Endothelial cell of umbilical vein (primary cell): ENCODE data around the gene ENTPD3. TPM values are rescaled to one million over a fixed set of nuclear protein-coding genes. Genes with fewer than 3 reads are reported as not detected.

Experiments used
- BruUV-seq: library from RNA; stranded (reverse); fragments of 400-500 nt; replicated peaks from 2 replicates; lab custom pipeline; 2021; lab: Mats Ljungman, UMichigan
- CTCF ChIA-PET: fragments of 300-600, 350-600 bp; sonication (Branson Sonifier 250); formaldehyde crosslinking; loops from one replicate; lab custom pipeline; 2021; ENCODE audit warnings: antibody characterized with exemption, inconsistent platforms; lab: Charles Lee
- POLR2A ChIA-PET: fragments of 300-600, 350-600 bp; sonication (Branson Sonifier 250); formaldehyde crosslinking; loops from one replicate; lab custom pipeline; 2021; ENCODE audit warnings: antibody characterized with exemption, inconsistent platforms; lab: Charles Lee
- DNase-seq: peaks from one replicate; pipeline ENCODE4 v3.0.0-alpha.2; 2011; ENCODE audit warnings: low read depth, low spot score
- FAIRE-seq: peaks from 2 replicates; lab custom pipeline; 2011; peaks lifted over from hg19 to GRCh38; lab: Jason Lieb, UNC
- H2AFZ ChIP-seq: 2 replicates; pipeline ENCODE4 v1.6.0; 2012; ENCODE audit warnings: low read depth, low read length, control low read depth, inconsistent platforms
- H3K27ac ChIP-seq: 2 replicates; pipeline ENCODE4 v1.5.1; 2011; ENCODE audit warnings: low read depth, mild to moderate bottlenecking, control low read depth, low read length, moderate library complexity; ENCODE audit not compliant: insufficient read depth
- H3K27me3 ChIP-seq, 2 experiments: 2 replicates each; pipeline versions ENCODE4 v1.6.0 to v1.6.1; 2011; ENCODE audit warnings: low read length in 2 of 2, mixed read lengths in 1 of 2; ENCODE audit not compliant: control insufficient read depth in 2 of 2, insufficient read depth in 2 of 2
- H3K36me3 ChIP-seq, 2 experiments: 2 replicates in 1 of 2; 3 replicates in 1 of 2; pipeline ENCODE4 v1.5.1; 2011; ENCODE audit warnings: low read length in 2 of 2, mild to moderate bottlenecking in 1 of 2, moderate library complexity in 1 of 2; ENCODE audit not compliant: control insufficient read depth in 2 of 2, insufficient read depth in 2 of 2; ENCODE audit errors: extremely low read depth in 1 of 2
- H3K4me1 ChIP-seq: 3 replicates; pipeline ENCODE4 v1.5.1; 2011; ENCODE audit warnings: mild to moderate bottlenecking, low read length; ENCODE audit not compliant: control insufficient read depth, insufficient read depth; ENCODE audit errors: extremely low read depth
- H3K4me2 ChIP-seq: 2 replicates; pipeline ENCODE4 v1.6.1; 2011; ENCODE audit warnings: low read length, control low read depth, mixed read lengths; ENCODE audit not compliant: insufficient read depth
- H3K4me3 ChIP-seq, 3 experiments: fragments of 200-600 bp in 1 of 3; sonication (generic), shearing (Covaris generic) in 1 of 3; replicated peaks in 1 of 3; 2 replicates each; pipeline ENCODE4 v1.5.1; 2011 to 2016; ENCODE audit warnings: control low read depth in 3 of 3, low read length in 3 of 3, mild to moderate bottlenecking in 2 of 3, inconsistent platforms in 1 of 3, low read depth in 1 of 3, moderate library complexity in 1 of 3; ENCODE audit not compliant: insufficient read depth in 1 of 3
- H3K79me2 ChIP-seq: 2 replicates; pipeline ENCODE4 v1.6.0; 2012; ENCODE audit warnings: low read length, inconsistent platforms; ENCODE audit not compliant: control insufficient read depth, insufficient read depth
- H3K9ac ChIP-seq: replicated peaks from 2 replicates; pipeline ENCODE3; 2011; ENCODE audit warnings: low read length, control low read depth; ENCODE audit not compliant: insufficient read depth; ENCODE audit errors: extremely low read depth
- H3K9me1 ChIP-seq: replicated peaks from 3 replicates; pipeline ENCODE4 v1.6.0; 2011; ENCODE audit warnings: mild to moderate bottlenecking, low read length; ENCODE audit not compliant: control insufficient read depth, insufficient read depth; ENCODE audit errors: extremely low read depth
- H3K9me3 ChIP-seq: replicated peaks from 2 replicates; pipeline ENCODE4 v1.5.1; 2012; ENCODE audit warnings: low read length, inconsistent platforms; ENCODE audit not compliant: control insufficient read depth, insufficient read depth
- H4K20me1 ChIP-seq: replicated peaks from 2 replicates; pipeline ENCODE3; 2011; ENCODE audit warnings: mild to moderate bottlenecking, low read length; ENCODE audit not compliant: control insufficient read depth, insufficient read depth; ENCODE audit errors: extremely low read depth
- EZH2 ChIP-seq: IDR thresholded peaks from 2 replicates; pipeline ENCODE4 v1.6.1; 2012; ENCODE audit warnings: borderline replicate concordance, low read depth, mild to moderate bottlenecking, moderate library complexity, low read length, inconsistent platforms; ENCODE audit not compliant: severe bottlenecking
- FOS ChIP-seq: IDR thresholded peaks from 2 replicates; pipeline ENCODE4 v1.6.1; 2011; ENCODE audit warnings: mild to moderate bottlenecking, low read length, moderate library complexity, borderline replicate concordance; ENCODE audit not compliant: insufficient read depth
- GATA2 ChIP-seq: IDR thresholded peaks from 2 replicates; pipeline ENCODE4 v1.7.0; 2011; ENCODE audit warnings: low read depth, mild to moderate bottlenecking, moderate library complexity, mixed read lengths, low read length; ENCODE audit not compliant: insufficient read length, insufficient read depth
- JUN ChIP-seq: IDR thresholded peaks from 2 replicates; pipeline ENCODE4 v1.6.1; 2011; ENCODE audit warnings: borderline replicate concordance, low read depth; ENCODE audit not compliant: insufficient read length, insufficient read depth
- MYC ChIP-seq: IDR thresholded peaks from one replicate; pipeline ENCODE4 v1.6.1; 2011; ENCODE audit warnings: mild to moderate bottlenecking, low read depth, low read length
- POLR2A ChIP-seq: IDR thresholded peaks from 2 replicates; pipeline ENCODE4 v1.6.1; 2012; ENCODE audit warnings: low read depth, mild to moderate bottlenecking, control low read depth, low read length
- POLR2AphosphoS5 ChIP-seq: IDR thresholded peaks from 2 replicates; pipeline ENCODE4 v1.6.1; 2012; ENCODE audit warnings: low read depth, mild to moderate bottlenecking, control low read depth, low read length, moderate library complexity; ENCODE audit not compliant: insufficient read depth
- dilution Hi-C: fragments of 300-500 bp; cut with MboI; formaldehyde crosslinking; loops from one replicate; pipeline ENCODE4 v1.15.0; 2019; ENCODE audit warnings: low sequenced_read_pairs; ENCODE audit not compliant: extremely low pct_ligation_motif_present
- intact Hi-C: fragments of 100-400 bp; cut with micrococcal nuclease; formaldehyde crosslinking; loops from one replicate; pipeline ENCODE4 v1.10.0; 2022
- polyA plus RNA-seq, 4 experiments: library from polyadenylated mRNA; depleted of rRNA in 3 of 4; stranded (reverse) in 3 of 4; unstranded in 1 of 4; fragments of >200 nt; gene quantifications; 2 replicates each; pipeline versions ENCODE4 v1.2.1 to v1.2.3, GENCODE V29; 2011 to 2012; ENCODE audit warnings: missing spikeins in 1 of 4
- total RNA-seq: library from RNA; stranded (reverse); gene quantifications from 2 replicates; pipeline ENCODE4 v1.2.3, GENCODE V29; 2021
- TF ChIP-seq, protein P1 (sequence below), 2 donors: IDR thresholded peaks; 1 replicate in 1 of 2; 2 replicates in 1 of 2; pipeline ENCODE4 v1.5.1; 2011; ENCODE audit warnings: low read length in 2 of 2, mild to moderate bottlenecking in 2 of 2, moderate library complexity in 2 of 2, control low read depth in 1 of 2, inconsistent platforms in 1 of 2, low read depth in 1 of 2; ENCODE audit not compliant: insufficient read depth in 1 of 2; ENCODE audit errors: extremely low read depth in 1 of 2
- TF ChIP-seq, protein P2 (sequence below): IDR thresholded peaks from 2 replicates; pipeline ENCODE4 v1.6.1; 2011; ENCODE audit not compliant: insufficient read depth, insufficient read length

ENTPD3 gene
- total and polyA plus RNA-seq, 2 donors (not counting 3 experiments of a cell fraction or from before 2014, with no cell fraction given), result not detected

DNA sequence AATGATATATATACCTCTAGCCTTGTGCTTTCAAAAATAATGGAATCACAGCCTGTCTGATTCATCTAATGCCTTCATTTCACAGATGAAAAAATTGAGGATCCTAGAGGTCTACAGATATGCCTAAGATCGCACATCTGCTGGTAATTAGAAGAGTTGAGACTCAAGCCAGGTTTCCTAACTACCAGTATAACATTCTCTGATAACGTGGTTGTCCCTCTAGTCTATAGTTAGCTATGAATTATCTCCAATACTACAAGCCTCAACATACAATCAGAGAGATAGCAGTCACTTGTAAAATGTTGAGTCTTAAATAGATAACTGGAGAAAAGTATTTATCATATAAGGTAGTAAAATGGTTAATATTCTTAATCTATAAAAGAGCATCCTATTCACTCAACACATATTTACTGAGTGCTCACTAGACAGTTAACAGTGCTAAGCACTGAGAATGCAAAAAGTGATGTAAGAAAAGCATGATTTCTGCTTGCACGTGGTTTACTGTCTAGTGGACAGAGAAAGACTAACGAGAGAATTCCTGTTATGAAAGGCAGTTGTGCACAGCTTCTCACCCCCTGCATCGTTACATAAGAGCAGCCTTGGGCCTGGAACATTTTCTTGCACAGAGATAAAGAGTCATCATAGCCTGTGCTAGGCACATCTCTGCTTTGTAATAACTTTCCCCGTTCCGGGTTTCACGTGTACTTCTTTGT is 4.9 kb upstream of the ENTPD3 start:
- H3K27ac ChIP-seq, result no peak overlapping the region
- H2AFZ ChIP-seq, result no peak overlapping the region
- POLR2A ChIA-PET, result no interaction called here
- H3K27me3 ChIP-seq, result peaks cover under 1% of the 10 kb centered on the region in 2 experiments
- CTCF ChIA-PET, result no interaction called here
- H3K79me2 ChIP-seq, result no peaks in the 10 kb centered on the region
- H3K36me3 ChIP-seq, result no peaks in the 10 kb centered on the region
- intact Hi-C loops (no loop called here), dilution Hi-C loops (no loop called here)
- DNase-seq (no peak), FAIRE-seq (no peak)
- TF ChIP-seq POLR2AphosphoS5, result no peak
- TF ChIP-seq EZH2, result no peak
- TF ChIP-seq, protein P1, sequence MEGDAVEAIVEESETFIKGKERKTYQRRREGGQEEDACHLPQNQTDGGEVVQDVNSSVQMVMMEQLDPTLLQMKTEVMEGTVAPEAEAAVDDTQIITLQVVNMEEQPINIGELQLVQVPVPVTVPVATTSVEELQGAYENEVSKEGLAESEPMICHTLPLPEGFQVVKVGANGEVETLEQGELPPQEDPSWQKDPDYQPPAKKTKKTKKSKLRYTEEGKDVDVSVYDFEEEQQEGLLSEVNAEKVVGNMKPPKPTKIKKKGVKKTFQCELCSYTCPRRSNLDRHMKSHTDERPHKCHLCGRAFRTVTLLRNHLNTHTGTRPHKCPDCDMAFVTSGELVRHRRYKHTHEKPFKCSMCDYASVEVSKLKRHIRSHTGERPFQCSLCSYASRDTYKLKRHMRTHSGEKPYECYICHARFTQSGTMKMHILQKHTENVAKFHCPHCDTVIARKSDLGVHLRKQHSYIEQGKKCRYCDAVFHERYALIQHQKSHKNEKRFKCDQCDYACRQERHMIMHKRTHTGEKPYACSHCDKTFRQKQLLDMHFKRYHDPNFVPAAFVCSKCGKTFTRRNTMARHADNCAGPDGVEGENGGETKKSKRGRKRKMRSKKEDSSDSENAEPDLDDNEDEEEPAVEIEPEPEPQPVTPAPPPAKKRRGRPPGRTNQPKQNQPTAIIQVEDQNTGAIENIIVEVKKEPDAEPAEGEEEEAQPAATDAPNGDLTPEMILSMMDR (IDR thresholded peaks at IDR 0.05; ENCODE audit: extremely low read depth in 1 of 2, insufficient read depth in 1 of 2, low read depth in 1 of 2, low read length in 2 of 2), result no peak
- TF ChIP-seq POLR2A, result no peak
- TF ChIP-seq JUN, result no peak
- TF ChIP-seq MYC, result no peak
- no peak for TF ChIP-seq GATA2
- TF ChIP-seq, protein P2, sequence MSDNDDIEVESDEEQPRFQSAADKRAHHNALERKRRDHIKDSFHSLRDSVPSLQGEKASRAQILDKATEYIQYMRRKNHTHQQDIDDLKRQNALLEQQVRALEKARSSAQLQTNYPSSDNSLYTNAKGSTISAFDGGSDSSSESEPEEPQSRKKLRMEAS, result no peak
- no peak for TF ChIP-seq FOS
- no peak overlapping the region for H3K4me2 ChIP-seq
- H3K9me3 ChIP-seq, result no peaks in the 10 kb centered on the region
- H3K4me1 ChIP-seq, result peaks cover 4% of the 10 kb centered on the region
- H3K4me3 ChIP-seq, result no peak overlapping the region
- BruUV-seq, result no TSS peak
- H3K9me1 ChIP-seq, result no peaks in the 10 kb centered on the region
- no peaks in the 10 kb centered on the region for H4K20me1 ChIP-seq
- H3K9ac ChIP-seq, result no peak overlapping the region
